Osteocyte (in vitro differentiated cells): Measurements from ENCODE around the gene FGF23. TPM values are rescaled to one million over a fixed set of nuclear protein-coding genes. Genes with fewer than 3 reads are reported as not detected.

Source experiments
- DNase-seq: peaks from one replicate; pipeline ENCODE4 v3.0.0; 2021; ENCODE audit warnings: mixed read lengths; ENCODE audit not compliant: unreplicated experiment; ENCODE audit errors: extremely low spot score
- H3K27ac Mint-ChIP-seq: one replicate; pipeline ENCODE4 v1.8.0; 2021; ENCODE audit warnings: mild to moderate bottlenecking, mixed read lengths; ENCODE audit not compliant: unreplicated experiment
- H3K27me3 Mint-ChIP-seq: one replicate; pipeline ENCODE4 v1.8.0; 2021; ENCODE audit warnings: mixed read lengths; ENCODE audit not compliant: unreplicated experiment
- H3K36me3 Mint-ChIP-seq: one replicate; pipeline ENCODE4 v1.8.0; 2021; ENCODE audit warnings: mixed read lengths; ENCODE audit not compliant: unreplicated experiment
- H3K4me1 Mint-ChIP-seq: one replicate; pipeline ENCODE4 v1.8.0; 2021; ENCODE audit warnings: mixed read lengths; ENCODE audit not compliant: unreplicated experiment
- H3K4me3 Mint-ChIP-seq: one replicate; pipeline ENCODE4 v1.8.0; 2021; ENCODE audit warnings: mild to moderate bottlenecking, moderate library complexity, mixed read lengths; ENCODE audit not compliant: unreplicated experiment
- H3K9me3 Mint-ChIP-seq: one replicate; pipeline ENCODE4 v1.8.0; 2021; ENCODE audit warnings: mixed read lengths; ENCODE audit not compliant: unreplicated experiment
- CTCF ChIP-seq: fragments of 200-600 bp; sonication (generic); IDR thresholded peaks from 2 replicates; pipeline ENCODE4 v1.5.0; 2021; ENCODE audit warnings: antibody characterized with exemption, mild to moderate bottlenecking, moderate library complexity
- long read RNA-seq: library from polyadenylated mRNA; unstranded; transcript quantifications from one replicate; pipeline ENCODE4 v2.0.0, GENCODE V29; 2021
- total RNA-seq: library from RNA; stranded (reverse); gene quantifications from 2 replicates; pipeline ENCODE4 v1.2.1, GENCODE V29; 2021

FGF23 gene
- total RNA-seq: not detected in 2 replicates
- long read RNA-seq: 0 reads

GRCh38 chr12:4379405-4379804 lies at the start of gene FGF23:
Gene FGF23, minus strand, starts transcription at chr12:4379712. Its CDS starts 130 bp downstream, at chr12:4379582.
- Mint-ChIP-seq H3K4me1 (no peaks in the 10 kb centered on the region), H3K9me3 (no peaks in the 10 kb centered on the region), H3K27ac (no peak within 1 kb of the TSS), H3K27me3 (peaks cover 37% of the 10 kb centered on the region), H3K4me3 (no peak within 1 kb of the TSS), H3K36me3 (no peaks in the 10 kb centered on the region)
- DNase-seq: no peak
- TF ChIP-seq CTCF: no peak

DNA sequence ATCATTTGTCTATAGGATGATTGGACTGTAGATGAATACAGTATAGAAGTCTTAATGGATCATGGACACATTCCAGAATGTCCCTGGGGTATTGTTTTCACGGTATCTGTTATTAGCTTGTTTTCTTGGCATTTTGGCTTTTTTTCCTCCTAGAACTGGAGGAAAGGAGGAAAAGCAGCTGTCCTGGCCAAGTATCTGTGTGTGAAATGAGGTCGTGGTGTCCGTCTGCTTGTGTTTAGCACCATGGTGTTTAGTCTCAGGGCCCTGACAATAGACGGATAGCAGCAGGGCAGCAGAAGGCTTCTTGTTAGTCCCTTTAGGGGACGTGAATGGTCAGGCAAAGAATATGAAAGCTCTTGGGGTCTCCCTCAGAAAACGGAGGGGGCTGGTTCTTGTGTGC lies 44.9 kb upstream of the FGF23 start:
- no peaks in the 10 kb centered on the region for H3K4me1 Mint-ChIP-seq
- DNase-seq: no peak
- H3K36me3 Mint-ChIP-seq: no peaks in the 10 kb centered on the region
- H3K27me3 Mint-ChIP-seq: peaks cover 3% of the 10 kb centered on the region
- no peak overlapping the region for H3K27ac Mint-ChIP-seq
- no peaks in the 10 kb centered on the region for H3K9me3 Mint-ChIP-seq
- no peak for TF ChIP-seq CTCF
- H3K4me3 Mint-ChIP-seq: no peak overlapping the region

GRCh38 chr12:4423528-4424195 lies 44.1 kb upstream of the FGF23 start:
- no peak for DNase-seq
- Mint-ChIP-seq H3K4me1 (no peaks in the 10 kb centered on the region), H3K4me3 (no peak overlapping the region), H3K9me3 (no peaks in the 10 kb centered on the region), H3K27me3 (peaks cover 8% of the 10 kb centered on the region), H3K27ac (no peak overlapping the region), H3K36me3 (no peaks in the 10 kb centered on the region)
- TF ChIP-seq CTCF: no peak

- H3K4me1 Mint-ChIP-seq: no peaks in the 10 kb centered on the region
- H3K4me3 Mint-ChIP-seq: no peak overlapping the region
- peaks cover 14% of the 10 kb centered on the region for H3K27me3 Mint-ChIP-seq
- no peak overlapping the region for H3K27ac Mint-ChIP-seq
- TF ChIP-seq CTCF: no peak
- H3K36me3 Mint-ChIP-seq: no peaks in the 10 kb centered on the region
- no peak for DNase-seq
- no peaks in the 10 kb centered on the region for H3K9me3 Mint-ChIP-seq
These were observed 43.5 kb upstream of the FGF23 start for GRCh38 chr12:4422985-4423384.

- peaks cover 24% of the 10 kb centered on the region for H3K27me3 Mint-ChIP-seq
- H3K4me3 Mint-ChIP-seq: no peak overlapping the region
- H3K36me3 Mint-ChIP-seq: no peaks in the 10 kb centered on the region
- DNase-seq: no peak
- H3K9me3 Mint-ChIP-seq: no peaks in the 10 kb centered on the region
- no peaks in the 10 kb centered on the region for H3K4me1 Mint-ChIP-seq
- no peak overlapping the region for H3K27ac Mint-ChIP-seq
- TF ChIP-seq CTCF: peak; percentile 74
These were observed 42.1 kb upstream of the FGF23 start for GRCh38 chr12:4421590-4422031.
